HG03469 (cell line): ENCODE data around the gene RGCC.

ENCODE experiments used
- ATAC-seq: cut with Tn5 transposase; IDR thresholded peaks from one replicate; pipeline ENCODE4 v1.9.1; 2021; ENCODE audit warnings: mild to moderate bottlenecking, moderate library complexity, moderate number of reproducible peaks; ENCODE audit not compliant: unreplicated experiment

The RGCC gene

DNA sequence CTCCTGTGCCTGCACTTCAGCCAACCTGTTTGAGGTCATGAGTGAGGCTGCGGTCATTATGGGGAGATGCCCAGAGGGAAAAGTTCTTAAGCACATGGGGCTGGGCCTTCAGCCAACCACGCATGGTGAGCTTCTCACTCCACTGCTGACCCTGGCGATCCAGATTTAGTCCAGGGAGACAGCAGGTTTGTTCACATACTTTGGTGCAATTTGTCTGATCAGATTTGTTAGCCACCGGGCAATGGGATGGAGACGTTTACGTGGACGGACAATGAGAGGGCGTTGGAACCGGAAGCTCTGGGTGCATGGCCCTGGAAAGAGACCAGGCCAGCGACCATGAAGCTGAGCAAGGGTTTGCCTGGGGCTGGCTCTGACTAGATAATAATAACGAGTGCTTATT, 56.2 kb downstream of the RGCC start:
- no peak for ATAC-seq

DNA sequence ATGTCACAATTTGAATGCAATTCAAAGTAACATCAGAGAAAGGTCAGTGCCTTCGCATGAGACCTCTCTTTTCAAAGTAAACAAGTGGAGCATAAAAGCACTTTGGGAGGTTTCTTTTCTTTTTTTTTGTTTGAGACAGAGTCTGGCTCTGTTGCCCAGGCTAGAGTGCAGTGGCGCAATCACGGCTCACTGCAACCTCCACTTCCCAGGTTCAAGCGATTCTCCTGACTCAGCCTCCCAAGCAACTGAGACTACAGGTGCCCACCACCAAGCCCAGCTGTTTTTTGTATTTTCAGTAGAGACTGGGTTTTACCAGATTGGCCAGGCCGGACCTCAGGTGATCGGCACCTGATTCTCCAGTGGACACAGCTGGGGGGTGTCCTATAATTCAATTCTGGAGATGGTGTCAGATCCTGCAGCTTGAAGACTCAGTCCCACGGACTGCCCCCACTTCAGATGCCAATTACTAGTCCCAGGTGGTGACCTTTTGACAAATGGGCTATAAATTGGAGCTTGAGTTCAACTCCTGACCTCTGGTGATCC, 57.6 kb downstream of the RGCC start:
- ATAC-seq: no peak

- no peak for ATAC-seq
Measured at GRCh38 chr13:41515491-41516139, 58.3 kb downstream of the RGCC start.

- no peak for ATAC-seq
Measured at GRCh38 chr13:41516166-41516565, 58.8 kb downstream of the RGCC start.

- ATAC-seq: no peak
Measured at GRCh38 chr13:41516760-41517159, 59.4 kb downstream of the RGCC start.

- no peak for ATAC-seq
Measured at GRCh38 chr13:41520016-41520659, 62.8 kb downstream of the RGCC start.
